ENCODE measurements around the gene TGM1.
"Not testable (repeated sequence)": the region's sequence is repeated elsewhere in the genome, so short reads cannot be mapped to it uniquely, and the experiment has no call there.

Gene TGM1

DNA sequence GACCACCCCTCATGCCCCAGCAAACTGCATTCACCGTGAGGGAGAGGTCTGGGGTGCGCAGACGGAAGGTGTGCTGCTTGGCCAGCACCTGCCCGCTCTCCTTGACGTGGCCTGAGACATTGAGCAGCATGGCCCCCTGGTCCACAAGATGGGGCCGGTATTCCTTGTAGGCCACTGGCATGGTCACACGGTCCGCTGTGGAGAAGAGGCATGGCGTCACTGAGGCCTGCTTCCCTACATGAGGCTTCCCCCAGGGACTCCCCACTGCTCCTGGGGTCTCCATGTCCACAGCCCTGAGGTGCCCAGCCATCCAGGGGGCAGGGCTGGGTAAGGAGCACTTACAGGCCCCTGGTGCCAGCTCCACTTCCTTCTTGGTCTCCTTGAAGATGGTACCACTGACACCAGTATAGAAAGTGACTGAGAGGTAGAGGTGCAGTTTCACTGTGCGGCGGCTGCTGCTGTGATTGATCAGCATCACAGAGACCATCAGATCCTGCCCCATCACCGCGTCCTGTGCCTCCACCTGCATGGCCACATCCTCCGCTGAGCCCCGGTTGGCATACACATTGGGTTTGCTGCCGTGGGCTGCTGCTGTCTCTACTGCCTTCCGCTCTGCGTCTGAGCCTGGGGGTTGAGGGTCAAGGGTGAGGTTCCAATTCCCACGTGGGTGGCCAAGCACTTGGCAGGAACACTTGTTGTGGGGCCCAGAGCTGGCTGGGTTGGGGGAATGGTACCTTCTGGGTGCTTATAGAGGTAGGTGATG is 8.2 kb downstream of the TGM1 start:
- Mint-ChIP-seq H3K27me3 (no peaks in the 10 kb centered on the region), H3K4me3 (no peak overlapping the region), H3K4me1 (peaks cover 19% of the 10 kb centered on the region), H3K27ac (no peak overlapping the region), H3K9me3 (no peaks in the 10 kb centered on the region)
- ATAC-seq = no peak
- DNase-seq = no peak

DNA sequence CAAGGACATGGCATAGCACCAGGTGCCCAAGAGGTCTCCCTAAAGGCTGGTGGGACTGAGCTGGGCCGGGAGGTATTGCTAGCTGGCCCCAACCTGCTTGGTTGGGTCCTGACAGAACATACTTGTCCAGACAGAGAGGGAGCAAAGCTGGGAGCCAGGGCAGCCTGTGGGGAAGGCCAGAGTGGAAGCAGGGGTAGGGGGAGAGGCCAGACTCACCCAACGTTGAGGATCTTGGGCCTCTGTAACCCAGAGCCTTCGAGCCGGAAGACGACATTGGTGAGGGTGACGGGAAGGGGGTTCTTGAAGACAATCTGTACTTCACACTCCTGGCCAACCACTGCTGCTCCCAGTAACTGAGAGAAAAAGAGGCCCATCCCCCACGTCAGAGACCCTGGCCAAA is 9.0 kb downstream of the TGM1 start:
- Mint-ChIP-seq H3K27me3 (no peaks in the 10 kb centered on the region), H3K4me1 (peaks cover 27% of the 10 kb centered on the region), H3K4me3 (no peak overlapping the region), H3K27ac (no peak overlapping the region), H3K9me3 (no peaks in the 10 kb centered on the region)
- ATAC-seq (no peak), DNase-seq (no peak)

DNA sequence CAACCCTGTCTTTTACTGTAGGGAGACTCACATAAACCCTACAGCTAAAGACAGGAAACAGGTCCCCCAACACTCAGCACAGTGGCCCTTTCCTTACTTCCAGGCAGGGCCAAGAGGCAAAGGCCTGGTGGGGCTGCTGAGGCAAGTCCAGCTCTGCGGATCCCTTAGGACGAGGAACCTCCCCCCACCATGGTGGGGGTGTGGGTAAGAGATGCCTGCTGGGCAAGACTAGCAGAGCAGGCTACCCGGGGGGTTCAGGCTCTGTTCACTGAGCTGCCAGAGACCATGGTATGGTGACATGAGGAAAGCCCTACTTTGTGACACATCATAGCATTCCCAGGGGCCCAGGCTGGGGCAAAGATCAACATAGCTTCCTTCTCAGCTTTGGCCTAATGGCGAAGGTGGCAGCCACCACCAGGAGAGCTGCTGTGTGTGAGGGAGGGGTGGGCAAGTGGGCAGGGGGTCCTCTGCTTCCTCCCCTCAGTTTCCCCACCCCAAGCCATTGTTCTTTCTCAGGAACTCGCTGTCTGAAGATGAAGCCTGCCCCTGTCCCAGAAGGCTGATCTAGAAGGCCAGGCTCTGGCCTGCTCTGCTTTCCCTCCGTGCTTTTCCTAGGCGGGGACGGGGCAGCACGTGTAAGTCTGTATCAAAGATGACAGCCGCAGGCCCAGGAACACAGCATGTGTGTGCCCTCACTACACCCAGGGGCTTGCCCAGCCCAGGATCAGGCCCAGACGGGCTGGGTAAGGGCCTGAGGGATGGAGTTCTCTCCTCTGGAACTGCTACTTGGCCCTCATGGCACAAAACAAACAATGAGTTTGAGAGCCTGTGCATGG is 10.5 kb downstream of the TGM1 start:
- Mint-ChIP-seq H3K4me1 (peaks cover 36% of the 10 kb centered on the region), H3K9me3 (no peaks in the 10 kb centered on the region), H3K27me3 (no peaks in the 10 kb centered on the region), H3K27ac (no peak overlapping the region), H3K4me3 (no peak overlapping the region)
- DNase-seq = no peak
- no peak for ATAC-seq

DNA sequence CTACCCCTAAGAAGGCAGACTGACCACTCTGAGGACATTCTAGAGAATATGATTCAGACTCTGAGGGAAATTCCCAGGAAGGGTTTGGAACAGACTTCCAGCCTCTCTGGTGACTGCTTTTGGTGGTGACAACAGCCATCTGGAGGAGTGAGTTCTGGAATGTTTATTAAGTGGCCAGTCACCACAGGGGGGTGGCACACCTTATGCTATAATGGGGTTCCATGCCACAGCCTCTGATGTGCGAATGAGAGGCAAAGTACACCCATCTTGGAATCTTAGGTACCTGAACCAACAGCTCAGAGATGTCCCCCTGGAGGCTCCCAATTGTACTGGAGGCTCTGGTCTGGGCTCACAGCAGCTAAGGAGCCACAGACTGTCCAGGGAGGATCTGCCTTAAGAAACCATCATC is 11.1 kb downstream of the TGM1 start:
- DNase-seq = no peak
- H3K9me3 Mint-ChIP-seq = no peaks in the 10 kb centered on the region
- peaks cover 42% of the 10 kb centered on the region for H3K4me1 Mint-ChIP-seq
- H3K4me3 Mint-ChIP-seq = no peak overlapping the region
- no peak for ATAC-seq
- no peak overlapping the region for H3K27ac Mint-ChIP-seq
- H3K27me3 Mint-ChIP-seq = no peaks in the 10 kb centered on the region

DNA sequence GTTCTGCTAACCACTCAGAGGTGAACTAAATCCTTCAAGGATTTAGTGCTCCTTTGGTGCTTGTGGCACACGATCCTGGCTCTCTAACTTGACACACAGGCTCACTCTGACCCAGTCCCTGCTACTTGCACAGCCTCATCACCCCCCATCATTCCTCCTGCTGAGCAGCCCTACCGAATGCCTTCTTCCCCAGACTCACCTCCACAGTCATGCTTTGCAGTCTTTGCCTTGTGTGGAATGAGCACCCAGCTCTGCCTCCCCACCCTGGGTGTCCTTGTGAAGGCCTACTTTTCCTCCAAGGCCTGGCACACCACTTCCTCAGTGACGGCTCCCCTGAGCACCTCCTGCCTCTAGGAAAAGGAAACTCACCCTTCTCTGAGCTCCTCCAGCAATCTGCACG is 12.6 kb downstream of the TGM1 start:
- Mint-ChIP-seq H3K4me3 (no peak overlapping the region), H3K27me3 (no peaks in the 10 kb centered on the region), H3K9me3 (no peaks in the 10 kb centered on the region), H3K4me1 (peaks cover 47% of the 10 kb centered on the region), H3K27ac (peak overlapping the region in 1 of 2 donors; percentile 33)
- ATAC-seq = no peak
- no peak for DNase-seq

DNA sequence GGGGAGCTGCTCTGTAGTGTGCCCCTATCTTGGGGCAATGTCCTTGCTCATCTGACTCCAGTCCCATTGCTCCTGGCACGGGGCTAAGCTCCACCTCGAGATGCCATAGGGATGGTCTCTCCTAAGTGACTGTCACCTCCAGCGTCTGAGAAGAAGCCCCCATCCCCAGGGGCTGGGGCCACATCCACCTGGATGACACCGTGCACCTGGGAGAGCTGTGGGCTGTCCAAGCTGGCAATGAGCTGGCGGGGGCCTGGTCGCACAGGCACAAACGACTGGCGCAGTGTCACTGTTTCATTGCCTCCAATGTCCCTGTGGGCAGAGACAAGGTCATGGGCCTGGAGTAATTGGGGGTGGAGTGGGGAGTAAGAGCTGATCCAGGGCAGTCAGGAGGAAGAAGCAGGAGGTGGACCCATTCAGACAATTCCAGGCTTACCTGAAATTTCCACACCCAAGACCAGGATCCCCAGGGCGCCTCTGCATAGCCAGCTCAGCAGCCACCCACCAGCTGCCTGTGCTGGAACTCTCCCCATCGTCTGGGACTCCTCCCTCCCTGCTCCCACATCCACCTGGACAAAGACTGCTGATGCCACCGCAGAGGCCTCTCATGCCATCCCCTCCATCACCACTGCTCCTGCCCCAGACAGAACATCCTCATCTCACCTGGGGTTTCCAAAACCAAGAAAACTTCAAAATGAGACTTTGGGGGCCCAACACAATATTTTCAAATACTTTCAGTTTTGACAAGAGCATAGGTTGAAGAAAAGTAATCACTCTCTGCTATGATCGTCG is 13.6 kb downstream of the TGM1 start:
- DNase-seq (no peak), ATAC-seq (no peak)
- no peaks in the 10 kb centered on the region for H3K27me3 Mint-ChIP-seq
- no peaks in the 10 kb centered on the region for H3K9me3 Mint-ChIP-seq
- H3K4me3 Mint-ChIP-seq = peak overlapping the region in 1 of 2 donors; percentile 54
- peaks cover 52% of the 10 kb centered on the region for H3K4me1 Mint-ChIP-seq
- peak overlapping the region; percentile 1 to 79 for H3K27ac Mint-ChIP-seq

DNA sequence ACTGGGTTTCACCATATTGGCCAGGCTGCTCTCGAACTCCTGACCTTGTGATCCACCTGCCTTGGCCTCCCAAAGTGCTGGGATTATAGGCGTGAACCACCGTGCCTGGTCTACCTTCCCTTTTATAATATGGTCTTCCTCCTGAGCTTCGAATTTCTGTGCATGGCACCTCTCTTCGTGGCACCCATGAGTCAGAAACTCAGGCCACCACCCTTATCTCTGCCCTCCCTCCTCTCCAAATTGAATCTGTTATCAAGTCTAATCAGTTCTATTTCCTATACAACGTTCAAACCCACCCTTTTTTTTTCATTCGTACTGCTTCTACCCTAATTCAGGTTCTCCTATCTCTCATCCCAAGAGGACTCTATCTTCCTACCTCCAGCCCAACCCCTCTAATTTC is 15.6 kb downstream of the TGM1 start:
- DNase-seq (no peak), ATAC-seq (no peak)
- no peaks in the 10 kb centered on the region for H3K27me3 Mint-ChIP-seq
- peak overlapping the region; percentile 44 to 69 for H3K4me3 Mint-ChIP-seq
- H3K27ac Mint-ChIP-seq = peak overlapping the region in 1 of 2 donors; percentile 53
- H3K9me3 Mint-ChIP-seq = no peaks in the 10 kb centered on the region
- H3K4me1 Mint-ChIP-seq = peaks cover 66% of the 10 kb centered on the region

DNA sequence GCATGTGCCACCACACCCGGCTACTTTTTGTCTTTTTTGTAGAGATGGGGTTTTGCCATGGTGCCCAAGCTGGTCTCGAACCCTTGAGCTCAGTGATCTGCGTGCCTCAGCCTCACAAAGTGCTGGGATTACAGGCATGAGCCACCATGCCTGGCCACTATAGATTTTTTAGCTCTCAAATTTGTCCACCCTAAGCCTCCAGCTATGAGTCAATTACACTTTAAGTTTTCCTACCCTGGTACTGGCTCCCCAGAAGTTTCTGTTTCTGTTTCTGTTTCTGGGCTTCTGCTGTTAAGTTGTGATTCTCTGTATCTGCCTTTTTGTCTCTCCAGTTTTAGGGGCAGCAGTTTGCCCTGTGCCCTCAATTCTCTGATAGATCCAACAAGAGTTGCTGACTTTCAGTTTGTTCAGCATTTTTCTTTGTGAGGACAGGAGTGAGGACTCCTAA is 16.2 kb downstream of the TGM1 start:
- Mint-ChIP-seq H3K27me3 (no peaks in the 10 kb centered on the region), H3K4me3 (peak overlapping the region; percentile 58 to 85), H3K27ac (peak overlapping the region; percentile 52 to 92), H3K4me1 (peaks cover 71% of the 10 kb centered on the region), H3K9me3 (no peaks in the 10 kb centered on the region)
- DNase-seq (peak; percentile 23 to 32), ATAC-seq (peak; percentile 23)

DNA sequence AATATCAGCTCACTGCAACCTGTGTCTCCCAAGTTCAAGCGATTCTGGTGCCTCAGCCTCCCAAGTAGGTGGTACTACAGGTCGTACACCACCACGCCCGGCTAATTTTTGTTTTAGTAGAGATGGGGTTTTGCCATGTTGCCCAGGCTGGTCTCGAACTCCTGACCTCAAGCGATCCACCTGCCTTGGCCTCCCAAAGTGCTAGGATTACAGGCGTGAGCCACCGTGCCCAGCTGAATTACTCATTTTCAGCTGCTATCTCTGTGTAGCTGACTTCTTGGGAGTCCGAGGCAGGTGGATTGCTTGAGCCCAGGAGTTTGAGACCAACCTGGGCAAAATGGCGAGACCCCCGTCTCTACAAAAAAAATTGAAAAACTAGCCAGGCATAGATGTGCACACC is 17.6 kb downstream of the TGM1 start:
- not testable (repeated sequence) for ATAC-seq, DNase-seq, H3K4me3 Mint-ChIP-seq, H3K27me3 Mint-ChIP-seq, H3K9me3 Mint-ChIP-seq, H3K27ac Mint-ChIP-seq
- peaks cover 70% of the 10 kb centered on the region for H3K4me1 Mint-ChIP-seq

DNA sequence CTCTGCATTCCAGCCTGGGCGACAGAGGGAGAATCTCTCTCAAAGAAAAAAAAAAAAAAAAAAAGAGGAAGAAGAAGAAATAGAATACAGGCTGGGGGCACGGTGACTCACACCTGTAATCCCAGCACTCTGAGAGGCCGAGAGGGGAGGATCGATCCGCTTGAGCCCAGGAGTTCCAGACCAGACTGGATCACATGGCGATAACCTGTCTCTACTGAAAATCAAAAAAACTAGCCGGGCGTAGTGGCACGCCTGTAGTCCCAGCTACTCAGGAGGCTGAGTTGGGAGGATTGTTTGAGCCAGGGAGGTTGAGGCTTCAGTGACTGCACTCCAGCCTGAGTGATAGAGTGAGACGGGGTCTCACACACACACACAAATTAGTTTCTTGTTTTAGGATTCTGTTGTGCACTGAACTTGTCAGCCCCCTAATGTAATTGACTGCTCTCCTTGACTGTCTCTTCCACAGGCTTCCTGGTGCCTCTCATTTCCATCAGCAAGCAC is 19.6 kb downstream of the TGM1 start:
- Mint-ChIP-seq H3K4me3 (peak overlapping the region; percentile 93), H3K9me3 (no peaks in the 10 kb centered on the region), H3K27me3 (no peaks in the 10 kb centered on the region), H3K27ac (peak overlapping the region; percentile 99), H3K4me1 (peaks cover 75% of the 10 kb centered on the region)
- ATAC-seq (no peak), DNase-seq (no peak)

DNA sequence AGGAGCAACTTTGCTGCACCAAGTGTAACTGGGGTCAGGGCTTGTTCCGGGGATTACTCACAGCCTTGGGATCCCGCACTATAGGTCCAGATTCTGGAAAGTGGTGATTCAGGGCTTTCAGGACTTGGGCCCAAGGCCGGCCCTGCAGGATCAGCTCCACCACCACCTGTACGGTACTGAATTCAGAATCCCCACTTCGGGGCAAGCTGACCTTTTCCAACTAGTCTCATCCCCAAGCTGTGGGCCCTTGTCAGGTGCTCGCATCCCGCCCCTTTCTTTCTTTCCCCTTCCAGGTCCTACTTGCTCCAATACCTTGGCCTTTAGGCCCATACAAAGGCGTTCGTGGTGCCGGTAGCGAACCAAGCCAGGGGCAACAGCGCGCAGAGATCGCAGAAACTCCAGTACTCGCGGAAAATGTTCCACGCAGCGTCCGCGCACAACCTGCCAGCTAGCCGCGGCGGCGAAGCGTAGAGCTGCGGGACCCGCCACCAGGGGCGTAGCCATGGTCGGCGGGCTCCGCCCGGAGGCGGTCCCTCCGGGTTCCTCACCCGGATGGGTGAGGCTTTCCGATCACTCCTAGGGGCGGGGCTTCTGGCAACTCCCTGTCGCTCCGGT is 21.0 kb downstream of the TGM1 start:
- Mint-ChIP-seq H3K4me3 (peak overlapping the region; percentile 93), H3K4me1 (peaks cover 75% of the 10 kb centered on the region), H3K27me3 (no peaks in the 10 kb centered on the region), H3K9me3 (no peaks in the 10 kb centered on the region), H3K27ac (peak overlapping the region; percentile 99)
- DNase-seq (peak in 1 of 2 donors; percentile 93), ATAC-seq (peak; percentile 88)

DNA sequence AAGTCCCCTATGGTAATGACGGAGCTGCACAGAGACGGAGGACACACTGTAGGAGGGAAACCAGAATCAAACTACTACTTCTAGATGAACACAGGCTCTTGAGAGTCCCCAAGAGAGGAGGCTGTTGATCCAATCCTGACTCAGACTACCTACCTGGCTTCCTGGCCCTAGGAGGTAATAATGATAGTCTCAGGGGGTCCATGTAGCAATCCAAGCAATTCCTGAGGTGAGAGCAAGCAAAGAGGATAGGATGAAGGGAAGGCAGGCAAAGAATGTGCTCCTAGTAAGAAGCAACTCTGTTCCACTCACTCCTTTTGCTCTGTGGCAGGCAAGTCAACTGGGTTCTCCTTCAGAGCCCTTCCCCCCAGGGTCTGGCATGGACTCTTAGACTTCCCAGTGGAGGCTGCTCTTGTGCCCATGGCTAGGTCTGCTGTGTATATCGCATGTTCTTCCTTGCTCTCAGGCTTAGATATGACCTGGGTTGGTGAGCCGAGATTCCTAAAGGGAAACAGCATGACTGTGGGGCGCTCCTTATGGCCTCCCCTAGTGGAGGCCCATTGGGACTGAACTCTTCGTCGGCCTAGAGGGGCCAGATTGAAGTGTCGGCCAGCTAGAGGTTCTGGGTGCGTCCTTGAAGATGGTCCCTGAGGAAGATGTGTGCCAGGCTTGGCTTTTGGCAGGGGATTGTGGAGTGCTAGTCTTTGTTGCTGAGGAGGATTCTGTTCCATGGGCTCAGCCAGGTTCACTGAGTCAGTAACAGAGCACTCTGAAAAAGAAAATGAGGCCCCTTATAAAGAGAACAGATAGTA is 22.7 kb downstream of the TGM1 start:
- peaks cover 84% of the 10 kb centered on the region for H3K4me1 Mint-ChIP-seq
- peak overlapping the region in 1 of 2 donors; percentile 4 for H3K27ac Mint-ChIP-seq
- no peaks in the 10 kb centered on the region for H3K27me3 Mint-ChIP-seq
- no peaks in the 10 kb centered on the region for H3K9me3 Mint-ChIP-seq
- DNase-seq (no peak), ATAC-seq (no peak)
- peak overlapping the region; percentile 16 to 93 for H3K4me3 Mint-ChIP-seq

DNA sequence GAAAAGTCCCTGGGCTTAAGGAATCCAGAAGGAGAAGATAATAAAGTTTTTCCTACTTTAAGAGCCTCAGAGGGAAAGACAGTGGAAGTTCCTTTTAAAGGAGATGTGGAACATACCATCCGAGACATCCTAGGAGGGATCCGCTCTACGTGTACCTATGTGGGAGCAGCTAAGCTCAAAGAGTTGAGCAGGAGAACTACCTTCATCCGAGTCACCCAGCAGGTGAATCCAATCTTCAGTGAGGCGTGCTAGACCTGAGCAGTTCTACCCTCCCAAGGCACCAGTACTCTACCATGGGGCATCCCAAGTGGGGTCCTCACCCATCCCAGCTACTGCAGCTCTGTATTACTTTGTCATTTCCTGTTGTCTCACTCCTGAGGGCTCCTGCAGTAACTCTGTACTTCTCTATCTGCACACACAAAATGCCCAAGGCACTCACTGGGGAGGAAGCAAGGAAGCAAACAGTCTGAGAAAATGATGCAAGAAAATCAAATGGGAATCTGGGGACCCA is 24.4 kb downstream of the TGM1 start:
- Mint-ChIP-seq H3K27me3 (no peaks in the 10 kb centered on the region), H3K4me1 (peaks cover 88% of the 10 kb centered on the region), H3K4me3 (no peak overlapping the region), H3K9me3 (no peaks in the 10 kb centered on the region), H3K27ac (peak overlapping the region; percentile 37 to 64)
- ATAC-seq (no peak), DNase-seq (no peak)

DNA sequence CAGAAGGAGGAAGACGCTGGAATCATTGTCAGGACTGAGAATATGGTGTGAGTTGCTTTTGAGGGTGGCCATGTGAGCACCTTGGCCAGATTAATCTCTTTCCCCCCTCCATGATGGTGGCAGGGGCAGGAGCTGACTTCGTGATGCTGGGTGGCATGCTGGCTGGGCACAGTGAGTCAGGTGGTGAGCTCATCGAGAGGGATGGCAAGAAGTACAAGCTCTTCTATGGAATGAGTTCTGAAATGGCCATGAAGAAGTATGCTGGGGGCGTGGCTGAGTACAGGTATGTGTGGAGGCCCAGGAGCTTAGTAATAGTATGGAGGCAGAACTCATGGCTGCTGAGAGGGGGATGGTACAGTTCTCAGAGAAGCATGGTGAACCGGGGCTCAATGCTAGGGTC is 24.9 kb downstream of the TGM1 start:
- no peak for ATAC-seq
- H3K9me3 Mint-ChIP-seq = no peaks in the 10 kb centered on the region
- H3K4me3 Mint-ChIP-seq = no peak overlapping the region
- H3K4me1 Mint-ChIP-seq = peaks cover 86% of the 10 kb centered on the region
- H3K27me3 Mint-ChIP-seq = no peaks in the 10 kb centered on the region
- no peak overlapping the region for H3K27ac Mint-ChIP-seq
- no peak for DNase-seq

Data from stimulated activated naive CD8-positive, alpha-beta T cell treated with anti-CD3 and anti-CD28 coated beads, Interleukin-15, amount 100 ng/mL, for 72 hours (primary cell).